Myometrial cell (primary cell): ENCODE data around the gene CLSTN3. TPM values are rescaled to one million over a fixed set of nuclear protein-coding genes. Genes with fewer than 3 reads are reported as not detected.

Experiments
- total RNA-seq: library from RNA; depleted of rRNA; stranded (reverse); fragments of >200 nt; gene quantifications from 2 replicates; pipeline ENCODE4 v1.2.3, GENCODE V29; 2015

CLSTN3 gene
- total RNA-seq: 8.6 and 16.0 TPM in 2 replicates

GRCh38 chr12:7129872-7130691 is at the start of gene CLSTN3:
CLSTN3 (plus strand) TSS chr12:7130371; CDS start chr12:7130649, 278 bp downstream.

DNA sequence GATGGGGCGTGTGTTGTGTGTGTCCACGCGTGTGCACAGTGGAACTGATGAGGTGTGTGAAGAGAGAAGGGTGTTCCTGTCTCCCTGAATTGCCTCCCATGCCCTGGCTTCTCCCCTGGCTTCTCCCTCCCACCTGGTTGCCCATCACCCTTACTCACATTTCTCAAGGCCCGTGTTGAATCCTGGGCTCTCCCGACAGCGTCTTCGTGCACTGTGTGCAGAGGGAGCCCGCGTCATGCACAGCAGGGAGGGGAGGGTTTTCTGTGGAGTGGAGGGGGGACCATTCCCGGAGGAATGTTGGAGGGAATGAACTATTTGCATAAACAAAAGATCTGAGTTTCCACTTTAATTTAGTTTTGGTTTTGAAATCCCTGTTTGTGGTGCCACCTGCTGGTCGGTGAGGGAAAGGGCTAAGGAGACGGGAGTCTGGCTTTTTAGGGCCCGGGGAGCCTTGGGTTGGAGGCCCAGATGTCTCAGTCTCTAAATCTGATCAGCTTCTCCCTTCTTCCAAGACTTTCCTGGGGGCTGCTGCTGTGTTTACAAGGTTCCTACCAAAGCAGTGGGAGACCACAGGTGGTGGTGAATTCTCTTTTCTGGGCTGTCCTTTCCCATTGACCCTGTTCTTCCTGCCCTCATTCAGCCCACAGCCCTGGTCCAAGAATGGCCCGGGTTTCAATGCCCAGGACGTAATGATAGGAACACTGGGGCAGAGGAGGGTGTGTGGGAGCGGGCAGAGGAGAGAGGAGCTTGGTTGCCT is 37.8 kb upstream of the CLSTN3 start, which contains the start of gene C1R:
Gene C1R (minus strand): TSS at position 217 of the 757 bp plus-strand sequence. CDS start 57 bp downstream, at position 160.

DNA sequence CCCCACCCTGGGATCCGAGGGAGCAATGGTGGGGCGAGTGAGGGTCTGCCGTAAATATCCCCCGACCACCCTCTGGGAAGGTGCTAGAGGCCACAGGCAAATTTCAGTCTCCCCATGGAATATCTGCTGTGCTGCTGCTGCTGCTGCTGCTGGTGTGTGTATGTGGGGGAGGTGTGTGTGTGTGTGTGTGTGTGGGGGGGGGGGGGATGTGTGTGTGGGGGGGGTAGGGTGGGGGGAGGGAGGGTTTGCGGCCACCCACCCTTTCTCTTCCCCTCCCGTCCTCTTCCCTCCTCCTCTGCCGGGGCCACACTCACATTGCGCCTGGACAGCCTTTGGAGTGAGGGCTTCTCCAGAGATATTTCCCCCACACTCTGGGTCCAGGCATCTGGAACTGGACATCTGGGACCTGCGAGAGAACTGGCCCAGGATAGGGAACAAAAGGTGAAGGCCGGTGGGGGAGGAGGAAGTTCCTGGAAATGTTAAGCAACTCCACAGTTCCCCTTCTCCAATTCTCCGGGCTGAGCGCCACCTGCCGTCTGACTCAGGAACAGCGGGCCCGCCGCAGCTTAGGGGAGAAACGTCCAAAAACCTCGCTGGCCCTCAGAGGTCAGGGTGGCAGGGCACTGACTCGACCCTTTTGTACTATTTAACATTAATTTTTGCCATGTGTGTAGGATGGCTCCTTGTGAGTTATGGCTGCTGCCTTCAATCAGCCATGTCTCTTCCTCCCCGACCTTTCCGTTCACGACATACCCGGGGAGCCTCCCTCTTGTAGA is 21.2 kb upstream of the CLSTN3 start, which contains the start of gene C1RL:
Gene C1RL (minus strand): TSS at position 419 of the 776 bp plus-strand sequence. CDS start 34 bp downstream, at position 385.

DNA sequence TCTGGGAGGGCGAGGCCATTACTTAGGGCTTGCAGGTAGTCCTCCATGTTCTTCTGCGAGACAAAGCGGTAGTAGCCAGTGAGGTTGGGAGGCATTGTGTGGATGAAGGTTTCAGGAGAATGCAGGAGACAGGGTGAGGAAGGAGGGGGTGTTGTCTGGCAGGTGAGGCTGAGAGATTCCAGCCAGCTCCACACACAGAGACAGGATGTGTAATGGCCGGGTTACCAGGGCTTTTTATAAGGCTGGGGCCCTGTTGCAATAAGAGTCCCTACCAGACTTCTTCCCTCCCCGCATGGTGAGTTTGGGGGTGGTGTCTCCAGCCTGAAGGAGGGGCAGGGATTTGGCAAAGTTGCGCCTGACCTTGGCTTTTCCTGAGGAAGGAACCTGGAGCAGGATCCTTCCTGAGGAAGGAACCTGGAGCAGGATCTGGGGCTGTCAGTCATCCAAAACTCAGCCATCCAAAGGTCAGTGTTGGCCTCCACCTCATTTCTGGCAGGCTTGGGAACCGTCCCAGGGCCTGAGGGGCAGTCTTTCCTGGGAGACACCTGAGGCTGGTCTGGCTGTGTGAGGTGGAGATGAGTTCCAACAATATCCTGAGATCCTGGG is 1.4 kb upstream of the CLSTN3 start, which contains the start of gene RBP5:
Gene RBP5 (minus strand): TSS at position 209 of the 606 bp plus-strand sequence. CDS start 114 bp downstream, at position 95.

DNA sequence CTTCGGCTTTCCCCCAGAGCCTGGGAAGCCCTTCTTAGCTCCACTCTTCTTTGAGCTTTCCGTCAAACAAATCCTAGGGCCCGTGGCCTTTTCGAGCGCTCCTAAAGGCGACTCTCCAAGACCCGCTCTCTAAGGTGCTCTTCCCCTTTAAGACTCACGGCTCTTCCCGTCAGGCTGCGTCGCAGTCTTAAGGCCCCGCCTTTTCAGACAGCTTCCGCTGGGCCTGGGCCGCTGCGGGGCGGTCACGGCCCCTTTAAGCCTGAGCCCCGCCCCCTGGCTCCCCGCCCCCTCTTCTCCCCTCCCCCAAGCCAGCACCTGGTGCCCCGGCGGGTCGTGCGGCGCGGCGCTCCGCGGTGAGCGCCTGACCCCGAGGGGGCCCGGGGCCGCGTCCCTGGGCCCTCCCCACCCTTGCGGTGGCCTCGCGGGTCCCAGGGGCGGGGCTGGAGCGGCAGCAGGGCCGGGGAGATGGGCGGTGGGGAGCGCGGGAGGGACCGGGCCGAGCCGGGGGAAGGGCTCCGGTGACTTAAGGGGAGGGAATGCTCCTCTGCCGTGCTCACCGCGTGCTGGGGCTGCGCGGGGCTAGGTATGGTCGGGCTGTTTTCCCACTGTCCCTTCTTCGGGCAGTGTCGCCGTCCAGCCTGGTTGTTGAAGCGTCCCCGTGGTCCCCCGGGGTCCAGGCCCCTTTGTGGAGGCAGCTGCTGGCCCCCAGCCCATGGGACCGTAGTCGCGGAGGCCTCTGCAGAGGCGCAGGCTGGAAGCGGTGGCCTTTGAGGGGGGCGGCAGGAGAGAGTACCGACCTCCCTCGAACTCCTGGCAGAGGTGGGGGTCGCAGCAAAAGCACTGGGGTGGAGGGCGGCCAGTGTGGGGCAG is 59.5 kb downstream of the CLSTN3 start, which contains the start of gene PEX5:
Gene PEX5 (plus strand): TSS at position 289 of the 870 bp plus-strand sequence. CDS start 692 bp downstream, outside the sequence.

Other genes with a start within 250 kb of the CLSTN3 start
- 13.0 and 18.8 TPM in 2 replicates for gene LRRC23, start 225.5 kb upstream of the CLSTN3 start, total RNA-seq
- gene ENO2, start 215.8 kb upstream of the CLSTN3 start, total RNA-seq: 8.9 and 9.0 TPM in 2 replicates
- gene ATN1, start 202.4 kb upstream of the CLSTN3 start, total RNA-seq: 12.7 and 13.8 TPM in 2 replicates
- not detected in 2 replicates for gene RNU7-1, start 186.6 kb upstream of the CLSTN3 start, total RNA-seq
- gene C12orf57, start 186.3 kb upstream of the CLSTN3 start, total RNA-seq: 314 and 317 TPM in 2 replicates
- gene PTPN6, start 179.0 kb upstream of the CLSTN3 start, total RNA-seq: not detected in 2 replicates
- 393 and 424 TPM in 2 replicates for gene PHB2, start 159.7 kb upstream of the CLSTN3 start, total RNA-seq
- gene EMG1, start 159.5 kb upstream of the CLSTN3 start, total RNA-seq: 46.7 and 53.5 TPM in 2 replicates
- 32.0 and 36.5 TPM in 2 replicates for gene LPCAT3, start 111.9 kb upstream of the CLSTN3 start, total RNA-seq
- 70.9 and 75.1 TPM in 2 replicates for gene C1S, start 69.7 kb upstream of the CLSTN3 start, total RNA-seq
- 125 and 158 TPM in 2 replicates for gene C1R, start 37.9 kb upstream of the CLSTN3 start, total RNA-seq
- 34.3 and 48.2 TPM in 2 replicates for gene C1RL, start 21.2 kb upstream of the CLSTN3 start, total RNA-seq
- not detected in 2 replicates for gene RBP5, start 1.5 kb upstream of the CLSTN3 start, total RNA-seq
- gene PEX5, start 59.3 kb downstream of the CLSTN3 start, total RNA-seq: 25.2 and 27.7 TPM in 2 replicates
- gene ACSM4, start 173.7 kb downstream of the CLSTN3 start, total RNA-seq: not detected in 2 replicates